Endothelial cell of umbilical vein (primary cell): ENCODE measurements around the gene TRAF3. TPM values are rescaled to one million over a fixed set of nuclear protein-coding genes. Genes with fewer than 3 reads are reported as not detected.

ENCODE experiments used
- BruUV-seq: library from RNA; stranded (reverse); fragments of 400-500 nt; replicated peaks from 2 replicates; lab custom pipeline; 2021; lab: Mats Ljungman, UMichigan
- CTCF ChIA-PET: fragments of 300-600, 350-600 bp; sonication (Branson Sonifier 250); formaldehyde crosslinking; loops from one replicate; lab custom pipeline; 2021; ENCODE audit warnings: antibody characterized with exemption, inconsistent platforms; lab: Charles Lee
- POLR2A ChIA-PET: fragments of 300-600, 350-600 bp; sonication (Branson Sonifier 250); formaldehyde crosslinking; loops from one replicate; lab custom pipeline; 2021; ENCODE audit warnings: antibody characterized with exemption, inconsistent platforms; lab: Charles Lee
- DNase-seq: peaks from one replicate; pipeline ENCODE4 v3.0.0-alpha.2; 2011; ENCODE audit warnings: low read depth, low spot score
- FAIRE-seq: peaks from 2 replicates; lab custom pipeline; 2011; peaks lifted over from hg19 to GRCh38; lab: Jason Lieb, UNC
- H2AFZ ChIP-seq: 2 replicates; pipeline ENCODE4 v1.6.0; 2012; ENCODE audit warnings: low read depth, low read length, control low read depth, inconsistent platforms
- H3K27ac ChIP-seq: 2 replicates; pipeline ENCODE4 v1.5.1; 2011; ENCODE audit warnings: low read depth, mild to moderate bottlenecking, control low read depth, low read length, moderate library complexity; ENCODE audit not compliant: insufficient read depth
- H3K27me3 ChIP-seq, 2 experiments: 2 replicates each; pipeline versions ENCODE4 v1.6.0 to v1.6.1; 2011; ENCODE audit warnings: low read length in 2 of 2, mixed read lengths in 1 of 2; ENCODE audit not compliant: control insufficient read depth in 2 of 2, insufficient read depth in 2 of 2
- H3K36me3 ChIP-seq, 2 experiments: 2 replicates in 1 of 2; 3 replicates in 1 of 2; pipeline ENCODE4 v1.5.1; 2011; ENCODE audit warnings: low read length in 2 of 2, mild to moderate bottlenecking in 1 of 2, moderate library complexity in 1 of 2; ENCODE audit not compliant: control insufficient read depth in 2 of 2, insufficient read depth in 2 of 2; ENCODE audit errors: extremely low read depth in 1 of 2
- H3K4me1 ChIP-seq: 3 replicates; pipeline ENCODE4 v1.5.1; 2011; ENCODE audit warnings: mild to moderate bottlenecking, low read length; ENCODE audit not compliant: control insufficient read depth, insufficient read depth; ENCODE audit errors: extremely low read depth
- H3K4me2 ChIP-seq: 2 replicates; pipeline ENCODE4 v1.6.1; 2011; ENCODE audit warnings: low read length, control low read depth, mixed read lengths; ENCODE audit not compliant: insufficient read depth
- H3K4me3 ChIP-seq, 3 experiments: fragments of 200-600 bp in 1 of 3; sonication (generic), shearing (Covaris generic) in 1 of 3; replicated peaks in 1 of 3; 2 replicates each; pipeline ENCODE4 v1.5.1; 2011 to 2016; ENCODE audit warnings: control low read depth in 3 of 3, low read length in 3 of 3, mild to moderate bottlenecking in 2 of 3, inconsistent platforms in 1 of 3, low read depth in 1 of 3, moderate library complexity in 1 of 3; ENCODE audit not compliant: insufficient read depth in 1 of 3
- H3K79me2 ChIP-seq: 2 replicates; pipeline ENCODE4 v1.6.0; 2012; ENCODE audit warnings: low read length, inconsistent platforms; ENCODE audit not compliant: control insufficient read depth, insufficient read depth
- H3K9ac ChIP-seq: replicated peaks from 2 replicates; pipeline ENCODE3; 2011; ENCODE audit warnings: low read length, control low read depth; ENCODE audit not compliant: insufficient read depth; ENCODE audit errors: extremely low read depth
- H3K9me1 ChIP-seq: replicated peaks from 3 replicates; pipeline ENCODE4 v1.6.0; 2011; ENCODE audit warnings: mild to moderate bottlenecking, low read length; ENCODE audit not compliant: control insufficient read depth, insufficient read depth; ENCODE audit errors: extremely low read depth
- H3K9me3 ChIP-seq: replicated peaks from 2 replicates; pipeline ENCODE4 v1.5.1; 2012; ENCODE audit warnings: low read length, inconsistent platforms; ENCODE audit not compliant: control insufficient read depth, insufficient read depth
- H4K20me1 ChIP-seq: replicated peaks from 2 replicates; pipeline ENCODE3; 2011; ENCODE audit warnings: mild to moderate bottlenecking, low read length; ENCODE audit not compliant: control insufficient read depth, insufficient read depth; ENCODE audit errors: extremely low read depth
- EZH2 ChIP-seq: IDR thresholded peaks from 2 replicates; pipeline ENCODE4 v1.6.1; 2012; ENCODE audit warnings: borderline replicate concordance, low read depth, mild to moderate bottlenecking, moderate library complexity, low read length, inconsistent platforms; ENCODE audit not compliant: severe bottlenecking
- FOS ChIP-seq: IDR thresholded peaks from 2 replicates; pipeline ENCODE4 v1.6.1; 2011; ENCODE audit warnings: mild to moderate bottlenecking, low read length, moderate library complexity, borderline replicate concordance; ENCODE audit not compliant: insufficient read depth
- GATA2 ChIP-seq: IDR thresholded peaks from 2 replicates; pipeline ENCODE4 v1.7.0; 2011; ENCODE audit warnings: low read depth, mild to moderate bottlenecking, moderate library complexity, mixed read lengths, low read length; ENCODE audit not compliant: insufficient read length, insufficient read depth
- JUN ChIP-seq: IDR thresholded peaks from 2 replicates; pipeline ENCODE4 v1.6.1; 2011; ENCODE audit warnings: borderline replicate concordance, low read depth; ENCODE audit not compliant: insufficient read length, insufficient read depth
- MYC ChIP-seq: IDR thresholded peaks from one replicate; pipeline ENCODE4 v1.6.1; 2011; ENCODE audit warnings: mild to moderate bottlenecking, low read depth, low read length
- POLR2A ChIP-seq: IDR thresholded peaks from 2 replicates; pipeline ENCODE4 v1.6.1; 2012; ENCODE audit warnings: low read depth, mild to moderate bottlenecking, control low read depth, low read length
- POLR2AphosphoS5 ChIP-seq: IDR thresholded peaks from 2 replicates; pipeline ENCODE4 v1.6.1; 2012; ENCODE audit warnings: low read depth, mild to moderate bottlenecking, control low read depth, low read length, moderate library complexity; ENCODE audit not compliant: insufficient read depth
- dilution Hi-C: fragments of 300-500 bp; cut with MboI; formaldehyde crosslinking; loops from one replicate; pipeline ENCODE4 v1.15.0; 2019; ENCODE audit warnings: low sequenced_read_pairs; ENCODE audit not compliant: extremely low pct_ligation_motif_present
- intact Hi-C: fragments of 100-400 bp; cut with micrococcal nuclease; formaldehyde crosslinking; loops from one replicate; pipeline ENCODE4 v1.10.0; 2022
- polyA plus RNA-seq, 4 experiments: library from polyadenylated mRNA; depleted of rRNA in 3 of 4; stranded (reverse) in 3 of 4; unstranded in 1 of 4; fragments of >200 nt; gene quantifications; 2 replicates each; pipeline versions ENCODE4 v1.2.1 to v1.2.3, GENCODE V29; 2011 to 2012; ENCODE audit warnings: missing spikeins in 1 of 4
- total RNA-seq: library from RNA; stranded (reverse); gene quantifications from 2 replicates; pipeline ENCODE4 v1.2.3, GENCODE V29; 2021
- TF ChIP-seq, protein P1 (sequence below), 2 donors: IDR thresholded peaks; 1 replicate in 1 of 2; 2 replicates in 1 of 2; pipeline ENCODE4 v1.5.1; 2011; ENCODE audit warnings: low read length in 2 of 2, mild to moderate bottlenecking in 2 of 2, moderate library complexity in 2 of 2, control low read depth in 1 of 2, inconsistent platforms in 1 of 2, low read depth in 1 of 2; ENCODE audit not compliant: insufficient read depth in 1 of 2; ENCODE audit errors: extremely low read depth in 1 of 2
- TF ChIP-seq, protein P2 (sequence below): IDR thresholded peaks from 2 replicates; pipeline ENCODE4 v1.6.1; 2011; ENCODE audit not compliant: insufficient read depth, insufficient read length

TRAF3 gene
- total and polyA plus RNA-seq, 2 donors (not counting 3 experiments of a cell fraction or from before 2014, with no cell fraction given) = 14.4 to 27.6 TPM

DNA sequence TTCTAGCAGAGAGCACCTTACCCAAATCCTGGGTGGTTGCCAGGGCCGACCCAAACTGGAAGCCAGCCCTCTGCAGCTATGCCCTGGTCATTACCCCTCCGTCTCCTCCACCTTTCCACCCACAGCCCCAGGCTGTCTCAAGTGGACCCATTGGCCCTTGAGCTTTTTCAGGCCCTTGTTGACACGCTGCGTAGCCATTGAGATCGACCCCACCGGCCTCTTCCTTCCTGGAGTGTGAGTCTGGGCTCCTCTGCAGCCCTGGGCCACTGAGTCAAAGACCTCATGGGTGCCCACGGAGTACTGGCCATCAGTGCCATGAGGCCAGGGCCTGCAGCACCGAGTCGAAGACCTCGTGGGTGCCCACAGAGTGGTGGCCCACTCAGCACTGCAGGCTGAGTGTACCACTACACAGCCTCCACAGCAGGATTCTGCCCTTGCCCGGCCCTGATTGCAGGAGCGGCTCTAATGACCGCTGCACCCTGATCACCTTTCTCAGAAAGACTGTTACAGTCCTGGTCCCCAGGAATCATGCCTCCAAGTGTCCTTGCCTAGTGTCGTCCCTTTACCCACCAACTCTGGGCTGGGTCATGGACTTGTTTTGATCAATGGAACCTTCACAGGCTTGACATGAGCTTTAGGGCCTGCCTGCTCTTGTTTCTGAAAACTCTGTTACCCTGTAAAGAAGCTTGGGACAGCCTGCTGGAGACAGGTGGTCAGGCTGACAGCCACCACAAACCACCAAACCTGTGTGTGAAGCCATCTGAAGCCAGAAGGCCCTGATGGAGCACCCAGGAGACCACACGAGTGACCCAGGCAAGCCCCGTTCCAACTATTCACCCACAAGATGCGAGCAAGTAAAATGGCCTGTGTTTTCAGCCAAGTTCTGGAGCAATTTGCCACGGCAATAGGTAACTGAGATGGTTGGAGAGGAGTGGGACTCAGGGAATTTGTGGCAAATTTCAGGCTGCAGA lies 39.6 kb upstream of the TRAF3 start:
- DNase-seq (no peak), FAIRE-seq (no peak)
- no peak for TF ChIP-seq FOS
- no peak for TF ChIP-seq GATA2
- TF ChIP-seq, protein P1, sequence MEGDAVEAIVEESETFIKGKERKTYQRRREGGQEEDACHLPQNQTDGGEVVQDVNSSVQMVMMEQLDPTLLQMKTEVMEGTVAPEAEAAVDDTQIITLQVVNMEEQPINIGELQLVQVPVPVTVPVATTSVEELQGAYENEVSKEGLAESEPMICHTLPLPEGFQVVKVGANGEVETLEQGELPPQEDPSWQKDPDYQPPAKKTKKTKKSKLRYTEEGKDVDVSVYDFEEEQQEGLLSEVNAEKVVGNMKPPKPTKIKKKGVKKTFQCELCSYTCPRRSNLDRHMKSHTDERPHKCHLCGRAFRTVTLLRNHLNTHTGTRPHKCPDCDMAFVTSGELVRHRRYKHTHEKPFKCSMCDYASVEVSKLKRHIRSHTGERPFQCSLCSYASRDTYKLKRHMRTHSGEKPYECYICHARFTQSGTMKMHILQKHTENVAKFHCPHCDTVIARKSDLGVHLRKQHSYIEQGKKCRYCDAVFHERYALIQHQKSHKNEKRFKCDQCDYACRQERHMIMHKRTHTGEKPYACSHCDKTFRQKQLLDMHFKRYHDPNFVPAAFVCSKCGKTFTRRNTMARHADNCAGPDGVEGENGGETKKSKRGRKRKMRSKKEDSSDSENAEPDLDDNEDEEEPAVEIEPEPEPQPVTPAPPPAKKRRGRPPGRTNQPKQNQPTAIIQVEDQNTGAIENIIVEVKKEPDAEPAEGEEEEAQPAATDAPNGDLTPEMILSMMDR (IDR thresholded peaks at IDR 0.05; ENCODE audit: extremely low read depth in 1 of 2, insufficient read depth in 1 of 2, low read depth in 1 of 2, low read length in 2 of 2) = no peak
- no peak for TF ChIP-seq JUN
- no peak for TF ChIP-seq POLR2A
- TF ChIP-seq, protein P2, sequence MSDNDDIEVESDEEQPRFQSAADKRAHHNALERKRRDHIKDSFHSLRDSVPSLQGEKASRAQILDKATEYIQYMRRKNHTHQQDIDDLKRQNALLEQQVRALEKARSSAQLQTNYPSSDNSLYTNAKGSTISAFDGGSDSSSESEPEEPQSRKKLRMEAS = no peak
- TF ChIP-seq EZH2 = no peak
- TF ChIP-seq POLR2AphosphoS5 = no peak
- no peak for TF ChIP-seq MYC
- H3K9me3 ChIP-seq = peaks cover 2% of the 10 kb centered on the region
- no peaks in the 10 kb centered on the region for H4K20me1 ChIP-seq
- CTCF ChIA-PET = interaction anchor here (0.7 to 1.5 kb wide), 3 partner anchors 26 to 143 kb away, joined by 3 to 4 read pairs (median 3); no protein-coding TSS in a partner anchor
- H3K4me1 ChIP-seq = no peaks in the 10 kb centered on the region
- dilution Hi-C loops = no loop called here
- H3K9ac ChIP-seq = no peak overlapping the region
- POLR2A ChIA-PET = no interaction called here
- no peaks in the 10 kb centered on the region for H3K36me3 ChIP-seq
- H3K27ac ChIP-seq = no peak overlapping the region
- no TSS peak for BruUV-seq
- H3K79me2 ChIP-seq = no peaks in the 10 kb centered on the region
- no peak overlapping the region for H3K4me3 ChIP-seq
- no peaks in the 10 kb centered on the region for H3K9me1 ChIP-seq
- H3K27me3 ChIP-seq = no peaks in the 10 kb centered on the region
- H3K4me2 ChIP-seq = no peak overlapping the region
- H2AFZ ChIP-seq = no peak overlapping the region
- intact Hi-C loops = no loop called here
